A549 treated with dexamethasone at 1 μM for 4 hours (cell line): ENCODE results near the gene ERN1. TPM values are rescaled to one million over a fixed set of nuclear protein-coding genes. Genes with fewer than 3 reads are reported as not detected.

ENCODE experiments used
- total RNA-seq: library from RNA; stranded (reverse); fragments of 200-300 nt; extraction: Qiagen RNA extraction; gene quantifications from 5 replicates; pipeline ENCODE4 v1.2.3, GENCODE V29; 2022

Gene ERN1
- total RNA-seq, result 3.0 to 4.0 TPM (median 3.8 TPM) in 5 replicates

GRCh38 chr17:64129765-64130558 lies at the start of gene ERN1:
Gene ERN1 (minus strand): TSS chr17:64130144. CDS start chr17:64130029, 115 bp downstream.

GRCh38 chr17:64020056-64020766 lies 109.7 kb downstream of the ERN1 start, which contains the start of gene ICAM2:
Gene ICAM2 (minus strand): TSS chr17:64020633. CDS start chr17:64006691, 13,942 bp downstream.

GRCh38 chr17:63998050-63998720 lies 131.8 kb downstream of the ERN1 start, which contains the start of gene PRR29:
Gene PRR29 (plus strand): TSS chr17:63998351. CDS start chr17:63998365, 14 bp downstream.

Other genes with a start within 250 kb of the ERN1 start
- not detected in 5 replicates for gene GH2, start 248.2 kb downstream of the ERN1 start, total RNA-seq
- gene CSH1, start 233.6 kb downstream of the ERN1 start, total RNA-seq, result not detected in 5 replicates
- gene CSHL1, start 218.9 kb downstream of the ERN1 start, total RNA-seq, result not detected in 5 replicates
- 0.11 TPM in 1 of 5 replicates, not detected in the others for gene GH1, start 211.3 kb downstream of the ERN1 start, total RNA-seq
- 0.17 TPM in 1 of 5 replicates, not detected in the others for gene CD79B, start 197.8 kb downstream of the ERN1 start, total RNA-seq
- gene SCN4A, start 157.2 kb downstream of the ERN1 start, total RNA-seq, result 0.02 to 0.08 TPM (median 0.07 TPM) in 5 replicates
- gene PRR29, start 131.8 kb downstream of the ERN1 start, total RNA-seq, result 0.31 to 1.2 TPM (median 0.54 TPM) in 5 replicates
- 0.11 TPM in 1 of 5 replicates, not detected in the others for gene ICAM2, start 109.5 kb downstream of the ERN1 start, total RNA-seq
- 13.2 to 16.9 TPM (median 16.0 TPM) in 5 replicates for gene TEX2, start 133.1 kb upstream of the ERN1 start, total RNA-seq